Spleen (tissue), 11 donors: Measurements from ENCODE around the gene PTGER4. TPM values are rescaled to one million over a fixed set of nuclear protein-coding genes. Genes with fewer than 3 reads are reported as not detected.
"Not testable (repeated sequence)": the region's sequence is repeated elsewhere in the genome, so short reads cannot be mapped to it uniquely, and the experiment has no call there.

Experiments
- DNase-seq: peaks from one replicate; pipeline ENCODE4 v3.0.0-alpha.2; 2020
- H3K27ac ChIP-seq, 8 donors: fragments of 200-600 bp; sonication (generic) in 7 of 8; 1 replicate in 4 of 8; 2 replicates in 4 of 8; pipeline versions ENCODE4 v1.5.0 to v1.8.0; 2016 to 2021; ENCODE audit warnings: inconsistent platforms in 4 of 8, mild to moderate bottlenecking in 4 of 8, moderate library complexity in 1 of 8
- H3K27me3 ChIP-seq, 7 donors: fragments of 200-600 bp; sonication (generic) in 6 of 7; replicated peaks in 1 of 7; 1 replicate in 4 of 7; 2 replicates in 3 of 7; pipeline versions ENCODE4 v1.5.0 to v1.8.0; 2016 to 2021; ENCODE audit warnings: inconsistent platforms in 3 of 7, mild to moderate bottlenecking in 1 of 7
- H3K36me3 ChIP-seq, 6 donors: fragments of 200-600 bp; sonication (generic) in 5 of 6; 1 replicate in 4 of 6; 2 replicates in 2 of 6; pipeline versions ENCODE4 v1.5.0 to v1.8.0; 2016 to 2021; ENCODE audit warnings: inconsistent platforms in 2 of 6
- H3K4me1 ChIP-seq, 6 donors: fragments of 200-600 bp; sonication (generic) in 5 of 6; 1 replicate in 3 of 6; 2 replicates in 3 of 6; pipeline versions ENCODE4 v1.5.0 to v1.8.0; 2016 to 2021; ENCODE audit warnings: inconsistent platforms in 3 of 6
- H3K4me3 ChIP-seq, 8 donors: fragments of 200-600 bp; sonication (generic) in 7 of 8; 1 replicate in 4 of 8; 2 replicates in 4 of 8; pipeline versions ENCODE4 v1.5.0 to v1.8.0; 2016 to 2021; ENCODE audit warnings: inconsistent platforms in 4 of 8, mild to moderate bottlenecking in 4 of 8, moderate library complexity in 2 of 8
- H3K9me3 ChIP-seq, 8 donors: fragments of 200-600 bp; sonication (generic) in 7 of 8; 1 replicate in 4 of 8; 2 replicates in 4 of 8; pipeline versions ENCODE4 v1.5.0 to v1.8.0; 2016 to 2021; ENCODE audit warnings: inconsistent platforms in 4 of 8
- POLR2A ChIP-seq, 3 donors: fragments of 450-650 bp; IDR thresholded peaks; one replicate each; pipeline ENCODE4 v1.5.1; 2017; ENCODE audit warnings: antibody characterized with exemption in 3 of 3, mild to moderate bottlenecking in 1 of 3
- POLR2AphosphoS5 ChIP-seq, 3 donors: sonication (generic); formaldehyde crosslinking; IDR thresholded peaks; one replicate each; pipeline ENCODE4 v1.5.1; 2017; ENCODE audit warnings: antibody characterized with exemption in 3 of 3
- WGBS, 5 donors: extraction: QIAGEN DNeasy Blood & Tissue Kit in 3 of 5; methylation state at CpG; one replicate each; pipeline versions ENCODE4 v1.1.5 to v1.1.7; 2013 to 2018; 5-methylcytosine and 5-hydroxymethylcytosine counted together
- intact Hi-C: fragments of 100-400 bp; cut with DNase I; formaldehyde crosslinking; loops from one replicate; pipeline ENCODE4 v1.15.0; 2023; ENCODE audit warnings: low total_unique reads
- polyA plus RNA-seq, 3 donors: library from polyadenylated mRNA; stranded (reverse); fragments of 200-250 nt; gene quantifications; one replicate each; pipeline ENCODE4 v1.2.1, GENCODE V29; 2013
- total RNA-seq, 7 donors: library from RNA; depleted of rRNA in 3 of 7; stranded (reverse); fragments of >200 nt in 3 of 7; fragmentation: NEBNext Ultra II Directional in 4 of 7; extraction: Animal tissue kit (Norgen Biotek cat#: 25700) in 4 of 7; gene quantifications; one replicate each; pipeline versions ENCODE4 v1.1.0 to v1.2.1, GENCODE V29; 2016 to 2021
- TF ChIP-seq, protein P1 (sequence below), 11 experiments: fragments of 200-600 bp in 7 of 11; fragments of 450-650 bp in 4 of 11; sonication (generic) in 4 of 11; IDR thresholded peaks in 8 of 11; conservative IDR thresholded peaks in 3 of 11; 1 replicate in 7 of 11; 2 replicates in 4 of 11; pipeline versions ENCODE4 v1.4.0 to v1.8.0; 2016 to 2021; ENCODE audit warnings: antibody characterized with exemption in 11 of 11, inconsistent platforms in 4 of 11, mild to moderate bottlenecking in 1 of 11
- donor health status: healthy with polysubstance abuse.
- donor health status: DM: no; HTN: no; CAD: no; lungs with moderate emphysema.
- donor health status: DM: no; HTN: no; CAD: no.
- donor health status: Bipolar disorder and iron deficiency.
- donor health status: healthy.
- donor health status: DM: no; HTN: no; CAD: no.
- donor health status: DM: yes; HTN: yes; CAD: no.

Gene PTGER4
- total and polyA plus RNA-seq, 10 donors, result 4.2 to 108 (median 33.2) TPM

DNA sequence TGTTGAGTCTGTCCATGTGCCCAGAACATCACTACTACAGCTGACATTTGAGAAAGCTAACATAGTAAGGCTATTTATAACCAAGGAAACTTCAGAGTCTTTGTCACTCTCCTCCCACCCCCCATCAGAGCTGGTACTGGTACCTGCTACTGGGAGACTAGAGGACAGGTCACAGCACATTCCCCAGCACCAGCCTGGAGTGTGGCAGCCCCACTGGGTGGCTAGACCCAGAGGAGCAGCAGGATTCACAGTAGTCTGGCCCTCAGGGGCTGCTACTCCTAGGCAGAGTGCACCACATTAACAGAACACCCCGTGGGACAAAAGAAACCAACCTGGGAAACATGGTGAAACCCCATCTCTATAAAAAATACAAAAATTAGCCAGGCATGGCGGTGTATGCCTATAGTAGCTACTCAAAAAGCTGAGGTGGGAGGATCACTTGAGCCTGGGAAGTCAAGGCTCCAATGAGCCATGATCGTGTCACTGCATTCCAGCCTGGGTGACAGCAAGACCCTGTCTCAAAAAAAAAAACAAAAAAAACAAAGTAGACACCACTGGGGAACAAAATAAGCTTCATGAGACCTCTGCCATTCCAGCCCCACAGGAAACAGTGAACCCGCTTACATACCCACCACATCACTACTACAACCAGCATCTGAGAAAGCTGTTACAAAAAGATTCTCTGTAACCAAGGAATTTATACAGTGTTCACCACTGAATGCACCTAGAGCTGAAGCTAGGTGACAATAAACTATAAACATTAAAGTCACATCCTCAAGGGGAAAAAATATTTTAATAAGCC lies 26.3 kb upstream of the PTGER4 start:
- no peaks in the 10 kb centered on the region for H3K36me3 ChIP-seq
- peak overlapping the region in 5 of 8 donors; percentile 22 to 71 (median 31) for H3K27ac ChIP-seq
- intact Hi-C loops, result no loop called here

DNA sequence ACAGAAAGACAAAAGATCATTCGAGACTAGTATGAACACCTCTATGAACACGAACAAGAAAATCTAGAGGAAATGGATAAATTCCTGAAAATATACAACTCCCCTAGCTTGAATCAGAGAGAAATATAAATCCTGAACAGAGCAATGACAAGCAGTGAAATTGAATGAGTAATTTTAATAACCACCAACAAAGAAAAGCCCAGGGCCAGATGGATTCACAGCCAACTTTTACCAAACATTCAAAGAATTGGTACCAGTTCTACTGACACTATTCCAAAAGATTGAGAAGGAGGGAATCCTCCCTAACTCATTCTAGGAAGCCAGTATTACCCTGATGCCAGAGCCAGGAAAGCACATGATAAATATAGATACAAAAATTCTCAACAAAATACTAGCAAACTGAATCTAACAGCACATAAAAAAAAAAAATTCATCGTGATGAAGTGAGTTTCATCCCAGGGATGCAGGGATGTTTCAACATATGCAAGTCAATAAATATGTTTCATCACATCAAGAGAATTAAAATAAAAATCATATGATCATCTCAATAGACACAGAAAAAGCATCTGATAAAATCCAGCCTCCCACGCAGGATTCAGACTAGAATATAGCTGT lies 25.2 kb upstream of the PTGER4 start:
- Histone ChIP-seq H3K36me3 (no peaks in the 10 kb centered on the region), H3K9me3 (no peaks in the 10 kb centered on the region), H3K4me3 (no peak overlapping the region), H3K27me3 (no peaks in the 10 kb centered on the region), H3K4me1 (peaks cover 0 to 49% (median 13%) of the 10 kb centered on the region in 6 donors), H3K27ac (peak overlapping the region in 4 of 8 donors; percentile 3 to 71 (median 42))
- intact Hi-C loops, result no loop called here
- 72 to 81% (median 75%) methylated on average over 4 of the region's 4 CpGs for WGBS, 5 donors
- TF ChIP-seq POLR2AphosphoS5 (IDR thresholded peaks at IDR 0.05) (no peak), POLR2A (IDR thresholded peaks at IDR 0.05) (no peak)
- TF ChIP-seq, protein P1, sequence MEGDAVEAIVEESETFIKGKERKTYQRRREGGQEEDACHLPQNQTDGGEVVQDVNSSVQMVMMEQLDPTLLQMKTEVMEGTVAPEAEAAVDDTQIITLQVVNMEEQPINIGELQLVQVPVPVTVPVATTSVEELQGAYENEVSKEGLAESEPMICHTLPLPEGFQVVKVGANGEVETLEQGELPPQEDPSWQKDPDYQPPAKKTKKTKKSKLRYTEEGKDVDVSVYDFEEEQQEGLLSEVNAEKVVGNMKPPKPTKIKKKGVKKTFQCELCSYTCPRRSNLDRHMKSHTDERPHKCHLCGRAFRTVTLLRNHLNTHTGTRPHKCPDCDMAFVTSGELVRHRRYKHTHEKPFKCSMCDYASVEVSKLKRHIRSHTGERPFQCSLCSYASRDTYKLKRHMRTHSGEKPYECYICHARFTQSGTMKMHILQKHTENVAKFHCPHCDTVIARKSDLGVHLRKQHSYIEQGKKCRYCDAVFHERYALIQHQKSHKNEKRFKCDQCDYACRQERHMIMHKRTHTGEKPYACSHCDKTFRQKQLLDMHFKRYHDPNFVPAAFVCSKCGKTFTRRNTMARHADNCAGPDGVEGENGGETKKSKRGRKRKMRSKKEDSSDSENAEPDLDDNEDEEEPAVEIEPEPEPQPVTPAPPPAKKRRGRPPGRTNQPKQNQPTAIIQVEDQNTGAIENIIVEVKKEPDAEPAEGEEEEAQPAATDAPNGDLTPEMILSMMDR (IDR thresholded peaks at IDR 0.05 in 8 of 11, conservative IDR thresholded peaks at IDR 0.05 in 3 of 11), result no peak
- no peak for DNase-seq

More for the DNA sequence above, 26.3 kb upstream of the PTGER4 start:
- Histone ChIP-seq H3K4me1 (peaks cover 0 to 60% (median 13%) of the 10 kb centered on the region in 6 donors), H3K27me3 (no peaks in the 10 kb centered on the region), H3K4me3 (no peak overlapping the region), H3K9me3 (no peaks in the 10 kb centered on the region)
- no peak for TF ChIP-seq POLR2AphosphoS5 (IDR thresholded peaks at IDR 0.05)
- TF ChIP-seq POLR2A (IDR thresholded peaks at IDR 0.05), result no peak
- TF ChIP-seq, protein P1 (IDR thresholded peaks at IDR 0.05 in 8 of 11, conservative IDR thresholded peaks at IDR 0.05 in 3 of 11), result no peak
- 47 to 73% (median 63%) methylated on average over 4 of the region's 4 CpGs for WGBS, 5 donors
- DNase-seq, result no peak

DNA sequence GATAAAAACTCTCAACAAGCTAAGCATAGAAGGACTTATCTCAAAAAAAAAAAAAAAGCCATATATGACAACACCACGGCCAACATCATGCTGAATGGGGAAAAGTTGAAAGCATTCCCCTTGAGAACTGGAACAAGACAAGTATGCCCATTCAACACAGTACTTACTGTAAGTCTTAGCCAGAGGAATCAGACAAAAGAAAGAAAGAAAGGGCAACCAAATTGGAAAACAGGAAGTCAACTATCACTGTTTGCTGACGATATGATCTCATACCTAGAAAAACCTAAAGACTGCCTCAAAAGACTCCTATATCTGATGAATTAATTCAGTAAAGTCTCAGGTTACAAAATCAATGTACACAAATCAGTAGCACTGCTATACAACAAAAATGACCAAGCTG lies 24.6 kb upstream of the PTGER4 start:
- Histone ChIP-seq H3K4me3 (no peak overlapping the region), H3K9me3 (no peaks in the 10 kb centered on the region), H3K27me3 (no peaks in the 10 kb centered on the region), H3K27ac (peak overlapping the region in 5 of 8 donors; percentile 0 to 71 (median 26)), H3K36me3 (no peaks in the 10 kb centered on the region), H3K4me1 (peaks cover 0 to 43% (median 13%) of the 10 kb centered on the region in 6 donors)
- no peak for TF ChIP-seq POLR2A (IDR thresholded peaks at IDR 0.05)
- TF ChIP-seq POLR2AphosphoS5 (IDR thresholded peaks at IDR 0.05), result no peak
- TF ChIP-seq, protein P1 (IDR thresholded peaks at IDR 0.05 in 8 of 11, conservative IDR thresholded peaks at IDR 0.05 in 3 of 11), result no peak
- WGBS, 5 donors, result 15 to 56% (median 41%) methylated on average over 2 of the region's 2 CpGs
- no peak for DNase-seq
- intact Hi-C loops, result no loop called here

DNA sequence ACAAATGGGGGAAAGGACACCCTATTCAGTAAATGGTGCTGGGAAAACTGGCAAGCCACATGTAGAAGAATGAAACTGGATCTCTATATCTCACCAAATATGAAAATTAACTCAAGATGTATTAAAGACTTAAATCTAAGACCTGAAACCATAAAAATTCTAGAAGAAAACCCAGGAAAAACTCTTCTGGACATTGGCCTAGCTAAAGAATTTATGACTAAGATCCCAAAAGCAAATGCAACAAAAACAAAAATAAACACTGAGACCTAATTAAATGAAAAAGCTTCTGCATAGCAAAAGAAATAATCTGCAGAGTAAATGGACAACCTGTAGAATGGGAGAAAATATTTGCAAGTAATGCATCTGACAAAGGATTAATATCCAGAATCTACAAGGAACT lies 23.6 kb upstream of the PTGER4 start:
- H3K4me3 ChIP-seq, DNase-seq, H3K27ac ChIP-seq, H3K36me3 ChIP-seq, intact Hi-C loops, H3K9me3 ChIP-seq, H3K27me3 ChIP-seq: not testable (repeated sequence)
- peaks cover 0 to 38% (median 13%) of the 10 kb centered on the region in 6 donors for H3K4me1 ChIP-seq
